ENCODE results near the gene CNOT6L. TPM values are rescaled to one million over a fixed set of nuclear protein-coding genes. Genes with fewer than 3 reads are reported as not detected.

CNOT6L gene
- total and polyA plus RNA-seq, 2 of the 4 experiments (the other 2 are of a cell fraction), result 3.5 to 21.1 TPM

- no TSS peak for BruUV-seq (replicated peaks)
- POLR2A ChIA-PET (ENCODE audit: unreplicated experiment), result no interaction called here
- peaks cover 9% of the 10 kb centered on the region; the same call in 1 of the 2 replicates for H4K20me1 ChIP-seq (ENCODE audit: insufficient read depth, low read length)
Observed at GRCh38 chr4:77805840-77806239, 13.3 kb downstream of the CNOT6L start.

More at GRCh38 chr4:77805840-77806239, 13.3 kb downstream of the CNOT6L start:
- no peak for DNase-seq
- Histone ChIP-seq H3K9me1 (ENCODE audit: insufficient read depth, low read length) (peaks cover 4% of the 10 kb centered on the region; the same call in 1 of the 2 replicates), H3K4me2 (ENCODE audit: low read depth, low read length) (no peak overlapping the region), H2BK5ac (ENCODE audit: low read depth, low read length, poor library complexity, severe bottlenecking) (no peak overlapping the region), H3K4ac (ENCODE audit: low read depth, low read length) (no peak overlapping the region), H3K36me3 (ENCODE audit: control insufficient read depth, insufficient read depth, low read length) (no peaks in the 10 kb centered on the region), H3K4me1 (ENCODE audit: control insufficient read depth, insufficient read depth, low read length) (peaks cover 3% of the 10 kb centered on the region; the same call in 1 of the 2 replicates), H3K79me1 (ENCODE audit: low read depth in 1 of 2, low read length in 2 of 2) (peaks cover 8 to 26% of the 10 kb centered on the region in 2 experiments; a peak in 3 of 4 replicates), H3K4me3 (ENCODE audit: insufficient read depth, low read depth, low read length) (no peak overlapping the region), H2AK5ac (ENCODE audit: low read depth, low read length) (no peak overlapping the region), H3K56ac (ENCODE audit: extremely low read depth, insufficient read depth, low read length) (no peak overlapping the region), H2AK9ac (replicated peaks; ENCODE audit: low read depth, low read length, poor library complexity) (no peak overlapping the region), H3K27ac (ENCODE audit: insufficient read depth, low read length) (no peak overlapping the region), H3K23ac (ENCODE audit: low read depth, low read length) (no peak overlapping the region), H3K27me3 (ENCODE audit: control insufficient read depth, insufficient read depth, low read length) (no peaks in the 10 kb centered on the region), H3K9ac (ENCODE audit: low read depth, low read length) (no peak overlapping the region), H3K14ac (replicated peaks; ENCODE audit: low read depth, low read length) (no peak overlapping the region), H3K18ac (ENCODE audit: low read depth, low read length) (no peak overlapping the region), H2BK20ac (ENCODE audit: low read depth, low read length) (no peak overlapping the region), H2AFZ (replicated peaks; ENCODE audit: low read length, poor library complexity) (no peak overlapping the region), H4K8ac (ENCODE audit: low read depth in 2 of 2, low read length in 2 of 2) (no peak overlapping the region), H2BK120ac (ENCODE audit: low read depth, low read length) (no peak overlapping the region), H2BK15ac (ENCODE audit: low read depth, low read length) (no peak overlapping the region), H4K91ac (ENCODE audit: insufficient read depth, low read depth, low read length) (no peak overlapping the region), H3K9me3 (ENCODE audit: control insufficient read depth, insufficient read depth, low read length) (no peaks in the 10 kb centered on the region), H4K5ac (ENCODE audit: low read depth, low read length) (no peak overlapping the region)
- dilution Hi-C loops (cut with HindIII; ENCODE audit: low sequenced_read_pairs, unreplicated experiment), result no loop called here
- 80 to 100% methylated on average over 1 to 2 of the region's 8 CpGs for WGBS, 2 experiments (ENCODE audit: extremely low coverage in 2 of 2, insufficient read length in 1 of 2)
- in situ Hi-C loops (cut with MboI; ENCODE audit: low sequenced_read_pairs), result no loop called here
- intact Hi-C loops (cut with micrococcal nuclease), result no loop called here
- no peak for ATAC-seq (ENCODE audit: low read depth)
- CTCF ChIA-PET, result no interaction called here
- TF ChIP-seq CTCF (conservative IDR thresholded peaks at IDR 0.05; ENCODE audit: low read depth, low read length) (no peak), CEBPB (IDR thresholded peaks at IDR 0.05; ENCODE audit: low read depth, low read length) (no peak), MXI1 (IDR thresholded peaks at IDR 0.05; ENCODE audit: borderline replicate concordance, low read depth, low read length) (no peak), NFE2L2 (IDR thresholded peaks at IDR 0.05; ENCODE audit: low read depth, low read length) (no peak), SMC3 (IDR thresholded peaks at IDR 0.05; ENCODE audit: low read depth, low read length) (no peak), RCOR1 (IDR thresholded peaks at IDR 0.05; ENCODE audit: insufficient replicate concordance, low read length) (no peak), ELK1 (IDR thresholded peaks at IDR 0.05; ENCODE audit: borderline replicate concordance, low read depth, low read length) (no peak), MAZ (IDR thresholded peaks at IDR 0.05; ENCODE audit: borderline replicate concordance, low read depth, low read length) (no peak)
